ENCODE measurements around the gene MBP.
A peak's percentile ranks its signal among the peaks of the same experiment; 100 is the strongest.

MBP gene

GRCh38 chr18:76979111-76979751, 153.4 kb downstream of the MBP start:
- peak overlapping the region; percentile 82 for H3K9ac ChIP-seq (ENCODE audit: low read length)
- H3K9me2 ChIP-seq (ENCODE audit: low read depth, low read length) = no peaks in the 10 kb centered on the region
- no peaks in the 10 kb centered on the region for H3K27me3 ChIP-seq (ENCODE audit: insufficient read depth, low read length)
- H3F3A ChIP-seq (ENCODE audit: insufficient read depth, low read length) = no peaks in the 10 kb centered on the region
- no peak for TF ChIP-seq EZH2 (IDR thresholded peaks at IDR 0.05; ENCODE audit: borderline replicate concordance, low read length)
- no peak for TF ChIP-seq CTCF (IDR thresholded peaks at IDR 0.05; ENCODE audit: low read length)
- H4K20me1 ChIP-seq (ENCODE audit: insufficient read depth, low read length) = no peaks in the 10 kb centered on the region
- H3K36me3 ChIP-seq (ENCODE audit: insufficient read depth, low read length) = peaks cover 25% of the 10 kb centered on the region
- no peaks in the 10 kb centered on the region for H3K79me2 ChIP-seq (ENCODE audit: insufficient read depth, low read length)
- peak overlapping the region; percentile 71 for H3K4me3 ChIP-seq (ENCODE audit: low read depth, low read length, poor library complexity, severe bottlenecking)
- peak overlapping the region; percentile 84 for H3K4me2 ChIP-seq (ENCODE audit: low read length)
- peaks cover 94% of the 10 kb centered on the region for H3K4me1 ChIP-seq (ENCODE audit: insufficient read depth, low read length, severe bottlenecking)
- H3K9me3 ChIP-seq (ENCODE audit: low read length) = no peaks in the 10 kb centered on the region
- H2AFZ ChIP-seq (ENCODE audit: low read length) = no peak overlapping the region
- peak overlapping the region; percentile 100 for H3K27ac ChIP-seq (ENCODE audit: low read depth, low read length, poor library complexity, severe bottlenecking)

- Histone ChIP-seq H3K9me3 (ENCODE audit: low read length) (no peaks in the 10 kb centered on the region), H3K4me3 (ENCODE audit: low read depth, low read length, poor library complexity, severe bottlenecking) (peak overlapping the region; percentile 71), H3K9ac (ENCODE audit: low read length) (peak overlapping the region; percentile 82), H3F3A (ENCODE audit: insufficient read depth, low read length) (no peaks in the 10 kb centered on the region), H4K20me1 (ENCODE audit: insufficient read depth, low read length) (no peaks in the 10 kb centered on the region), H3K27ac (ENCODE audit: low read depth, low read length, poor library complexity, severe bottlenecking) (peak overlapping the region; percentile 100), H2AFZ (ENCODE audit: low read length) (no peak overlapping the region), H3K36me3 (ENCODE audit: insufficient read depth, low read length) (peaks cover 19% of the 10 kb centered on the region), H3K9me2 (ENCODE audit: low read depth, low read length) (no peaks in the 10 kb centered on the region), H3K4me1 (ENCODE audit: insufficient read depth, low read length, severe bottlenecking) (peaks cover 93% of the 10 kb centered on the region), H3K27me3 (ENCODE audit: insufficient read depth, low read length) (no peaks in the 10 kb centered on the region), H3K4me2 (ENCODE audit: low read length) (peak overlapping the region; percentile 84), H3K79me2 (ENCODE audit: insufficient read depth, low read length) (no peaks in the 10 kb centered on the region)
- no peak for TF ChIP-seq CTCF (IDR thresholded peaks at IDR 0.05; ENCODE audit: low read length)
- TF ChIP-seq EZH2 (IDR thresholded peaks at IDR 0.05; ENCODE audit: borderline replicate concordance, low read length) = no peak
Observed at GRCh38 chr18:76978616-76979015, 154.0 kb downstream of the MBP start.

GRCh38 chr18:76977684-76978232, 154.8 kb downstream of the MBP start:
- TF ChIP-seq EZH2 (IDR thresholded peaks at IDR 0.05; ENCODE audit: borderline replicate concordance, low read length) (no peak), CTCF (IDR thresholded peaks at IDR 0.05; ENCODE audit: low read length) (no peak)

More at GRCh38 chr18:76977684-76978232, 154.8 kb downstream of the MBP start:
- Histone ChIP-seq H3K79me2 (ENCODE audit: insufficient read depth, low read length) (no peaks in the 10 kb centered on the region), H3K4me1 (ENCODE audit: insufficient read depth, low read length, severe bottlenecking) (peaks cover 85% of the 10 kb centered on the region), H3K27me3 (ENCODE audit: insufficient read depth, low read length) (no peaks in the 10 kb centered on the region), H3K4me3 (ENCODE audit: low read depth, low read length, poor library complexity, severe bottlenecking) (peak overlapping the region; percentile 71), H4K20me1 (ENCODE audit: insufficient read depth, low read length) (no peaks in the 10 kb centered on the region), H2AFZ (ENCODE audit: low read length) (no peak overlapping the region), H3K36me3 (ENCODE audit: insufficient read depth, low read length) (peaks cover 14% of the 10 kb centered on the region; the same call in 1 of the 2 replicates), H3F3A (ENCODE audit: insufficient read depth, low read length) (no peaks in the 10 kb centered on the region), H3K27ac (ENCODE audit: low read depth, low read length, poor library complexity, severe bottlenecking) (peak overlapping the region; percentile 100), H3K9ac (ENCODE audit: low read length) (peak overlapping the region; percentile 38; the same call in 1 of the 2 replicates), H3K9me2 (ENCODE audit: low read depth, low read length) (no peaks in the 10 kb centered on the region), H3K9me3 (ENCODE audit: low read length) (no peaks in the 10 kb centered on the region), H3K4me2 (ENCODE audit: low read length) (peak overlapping the region; percentile 84)
